OCI-LY3 (cell line): Measurements from ENCODE around the gene HNRNPDL.

ENCODE experiments used
- EZH2phosphoT487 ChIP-seq: fragments of 200-600 bp; shearing (Covaris generic); IDR thresholded peaks from 2 replicates; pipeline ENCODE4 v1.6.1; 2018; ENCODE audit warnings: antibody characterized with exemption, mixed run types, low read depth
- TF ChIP-seq, protein P1 (sequence below): fragments of 200-600, 300-600 bp; sonication (generic); IDR thresholded peaks from 2 replicates; pipeline ENCODE4 v1.5.1; 2014; ENCODE audit warnings: antibody characterized with exemption, low read length, low read depth

DNA sequence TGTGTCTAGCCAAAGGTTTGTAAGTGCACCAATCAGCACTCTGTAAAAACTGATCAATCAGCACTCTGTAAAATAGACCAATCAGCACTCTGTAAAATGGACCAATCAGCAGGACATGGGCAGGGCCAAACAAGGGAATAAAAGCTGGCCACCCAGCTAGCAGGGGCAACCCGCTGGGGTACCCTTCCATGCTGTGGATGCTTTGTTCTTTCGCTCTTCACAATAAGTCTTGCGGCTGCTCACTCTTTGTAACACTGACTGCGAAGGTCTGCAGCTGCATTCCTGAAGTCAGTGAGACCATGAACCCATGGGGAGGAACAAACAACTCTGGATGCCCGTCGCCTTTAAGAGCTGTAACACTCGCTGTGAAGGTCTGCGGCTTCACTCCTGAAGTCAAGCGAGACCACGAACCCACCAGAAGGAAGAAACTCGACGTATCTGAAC is 14.3 kb downstream of the HNRNPDL start:
- TF ChIP-seq, protein P1, sequence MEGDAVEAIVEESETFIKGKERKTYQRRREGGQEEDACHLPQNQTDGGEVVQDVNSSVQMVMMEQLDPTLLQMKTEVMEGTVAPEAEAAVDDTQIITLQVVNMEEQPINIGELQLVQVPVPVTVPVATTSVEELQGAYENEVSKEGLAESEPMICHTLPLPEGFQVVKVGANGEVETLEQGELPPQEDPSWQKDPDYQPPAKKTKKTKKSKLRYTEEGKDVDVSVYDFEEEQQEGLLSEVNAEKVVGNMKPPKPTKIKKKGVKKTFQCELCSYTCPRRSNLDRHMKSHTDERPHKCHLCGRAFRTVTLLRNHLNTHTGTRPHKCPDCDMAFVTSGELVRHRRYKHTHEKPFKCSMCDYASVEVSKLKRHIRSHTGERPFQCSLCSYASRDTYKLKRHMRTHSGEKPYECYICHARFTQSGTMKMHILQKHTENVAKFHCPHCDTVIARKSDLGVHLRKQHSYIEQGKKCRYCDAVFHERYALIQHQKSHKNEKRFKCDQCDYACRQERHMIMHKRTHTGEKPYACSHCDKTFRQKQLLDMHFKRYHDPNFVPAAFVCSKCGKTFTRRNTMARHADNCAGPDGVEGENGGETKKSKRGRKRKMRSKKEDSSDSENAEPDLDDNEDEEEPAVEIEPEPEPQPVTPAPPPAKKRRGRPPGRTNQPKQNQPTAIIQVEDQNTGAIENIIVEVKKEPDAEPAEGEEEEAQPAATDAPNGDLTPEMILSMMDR: no peak
- TF ChIP-seq EZH2phosphoT487: no peak
